NCI-H2196 (cell line): ENCODE results near the gene NOL4L.
A peak's percentile ranks its signal among the peaks of the same experiment; 100 is the strongest.
"Not testable (repeated sequence)": the region's sequence is repeated elsewhere in the genome, so short reads cannot be mapped to it uniquely, and the experiment has no call there.

Experiments used
- DNase-seq: peaks from one replicate; lab custom pipeline; 2025; ENCODE audit not compliant: unreplicated experiment; lab: John Stamatoyannopoulos, UW

NOL4L gene

DNA sequence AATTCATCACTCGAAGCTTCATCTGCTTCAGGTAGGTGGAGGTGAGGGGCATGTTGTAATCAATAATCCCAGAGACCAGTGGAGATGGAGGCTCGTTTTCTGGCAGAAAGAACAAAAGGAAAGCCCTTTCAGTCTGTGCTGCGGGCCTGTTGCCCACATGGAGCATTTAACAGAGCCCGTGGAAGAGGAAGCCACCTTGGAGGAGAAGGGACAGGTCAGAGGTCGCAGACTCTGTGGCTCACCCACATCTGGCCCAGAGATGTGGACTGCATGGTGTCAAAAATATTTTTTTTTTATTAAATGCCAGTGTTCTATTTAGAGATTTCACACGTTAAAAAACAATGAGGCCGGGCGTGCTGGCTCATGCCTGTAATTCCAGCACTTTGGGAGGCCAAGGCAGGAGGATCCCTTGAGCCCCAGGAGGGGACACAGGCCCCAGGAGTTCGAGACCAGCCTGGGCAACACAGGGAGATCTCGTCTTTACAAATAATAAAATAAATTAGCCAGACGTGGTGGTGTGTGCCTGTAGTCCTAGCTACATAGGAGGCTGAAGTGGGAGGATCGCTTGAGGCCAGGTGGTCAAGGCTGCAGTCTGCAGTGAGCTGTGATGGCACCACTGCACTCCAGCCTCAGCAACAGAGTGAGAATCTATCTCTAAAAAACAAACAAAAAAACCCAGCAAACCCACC is 73.6 kb downstream of the NOL4L start:
- DNase-seq, result no peak

DNA sequence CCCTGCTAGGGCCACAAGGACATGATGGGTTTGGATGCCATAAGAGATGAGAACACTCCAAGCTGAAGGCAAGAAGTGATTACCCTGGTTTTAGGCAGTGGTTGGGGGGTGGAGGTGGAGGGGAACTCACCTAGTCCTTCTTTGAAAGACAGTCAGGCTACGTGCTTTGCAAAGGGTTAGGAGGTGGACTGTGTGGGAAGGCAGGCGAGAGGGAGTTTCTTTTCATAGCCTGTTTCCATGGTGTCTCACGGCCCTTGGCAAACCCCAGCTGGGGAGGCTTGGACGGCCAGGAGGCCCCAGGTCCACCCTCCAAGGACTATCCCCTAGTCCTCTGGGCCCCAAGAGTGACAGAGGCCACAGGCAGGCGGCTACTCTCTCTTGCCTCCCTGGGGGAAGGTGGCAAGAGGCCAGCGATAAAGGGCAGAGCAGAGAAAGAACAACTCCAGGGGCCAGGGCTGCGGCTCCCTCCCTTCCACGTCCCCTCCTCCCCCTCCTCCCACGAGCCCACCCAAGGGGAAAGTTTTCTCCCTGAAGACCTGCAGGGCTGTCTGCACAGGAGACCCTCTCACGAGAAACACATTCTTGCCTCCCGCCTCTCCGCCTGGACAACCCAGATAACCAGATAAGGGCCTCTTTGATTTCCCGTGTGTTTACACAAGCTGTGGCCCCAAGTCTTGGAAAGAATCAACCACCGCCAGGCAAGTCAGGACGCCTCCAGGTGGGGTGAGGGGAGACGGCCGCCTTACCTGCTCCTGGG is 74.4 kb downstream of the NOL4L start:
- DNase-seq, result peak; percentile 17

DNA sequence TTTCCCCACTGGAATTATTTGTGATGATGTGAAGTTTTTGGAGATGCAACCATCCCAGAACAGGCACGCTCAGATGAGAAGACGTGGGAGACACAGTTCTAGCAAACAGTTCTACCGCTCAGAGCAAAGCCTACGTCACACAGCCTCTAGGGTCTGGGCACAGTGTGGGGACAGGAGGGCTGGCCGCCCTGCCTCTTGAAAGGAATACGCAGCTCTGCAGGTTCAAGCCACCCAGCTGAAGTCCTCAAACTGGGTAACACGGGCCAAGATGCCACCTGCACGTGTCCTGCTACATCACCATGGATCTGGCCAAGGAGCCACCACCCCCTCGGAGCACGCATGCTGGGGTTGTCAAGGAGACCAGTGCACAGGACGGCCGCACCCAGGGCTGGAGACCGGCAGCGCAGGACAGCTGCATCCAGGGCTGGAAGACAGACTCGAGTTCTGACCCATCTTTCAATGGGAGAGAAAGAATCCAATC is 75.0 kb downstream of the NOL4L start:
- no peak for DNase-seq

- DNase-seq, result peak; percentile 57
Observed at GRCh38 chr20:32509639-32510066, 75.5 kb downstream of the NOL4L start.

DNA sequence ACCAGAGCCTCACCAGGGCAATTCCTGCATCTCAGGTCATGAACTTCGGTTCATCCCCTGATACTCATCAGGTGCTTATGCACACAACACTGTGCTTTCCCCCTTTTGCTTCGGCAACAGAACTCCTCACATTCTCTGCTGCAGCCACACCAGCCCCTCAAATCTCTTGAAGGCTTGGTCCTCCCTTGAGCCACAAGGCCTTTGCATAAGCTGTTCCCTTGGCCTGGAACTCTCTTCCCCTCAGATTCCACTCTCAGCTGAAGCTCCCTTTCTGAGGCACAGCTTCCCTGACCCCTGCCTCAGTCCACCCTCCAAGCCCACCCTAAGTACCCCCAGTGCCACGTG is 76.4 kb downstream of the NOL4L start:
- no peak for DNase-seq

DNA sequence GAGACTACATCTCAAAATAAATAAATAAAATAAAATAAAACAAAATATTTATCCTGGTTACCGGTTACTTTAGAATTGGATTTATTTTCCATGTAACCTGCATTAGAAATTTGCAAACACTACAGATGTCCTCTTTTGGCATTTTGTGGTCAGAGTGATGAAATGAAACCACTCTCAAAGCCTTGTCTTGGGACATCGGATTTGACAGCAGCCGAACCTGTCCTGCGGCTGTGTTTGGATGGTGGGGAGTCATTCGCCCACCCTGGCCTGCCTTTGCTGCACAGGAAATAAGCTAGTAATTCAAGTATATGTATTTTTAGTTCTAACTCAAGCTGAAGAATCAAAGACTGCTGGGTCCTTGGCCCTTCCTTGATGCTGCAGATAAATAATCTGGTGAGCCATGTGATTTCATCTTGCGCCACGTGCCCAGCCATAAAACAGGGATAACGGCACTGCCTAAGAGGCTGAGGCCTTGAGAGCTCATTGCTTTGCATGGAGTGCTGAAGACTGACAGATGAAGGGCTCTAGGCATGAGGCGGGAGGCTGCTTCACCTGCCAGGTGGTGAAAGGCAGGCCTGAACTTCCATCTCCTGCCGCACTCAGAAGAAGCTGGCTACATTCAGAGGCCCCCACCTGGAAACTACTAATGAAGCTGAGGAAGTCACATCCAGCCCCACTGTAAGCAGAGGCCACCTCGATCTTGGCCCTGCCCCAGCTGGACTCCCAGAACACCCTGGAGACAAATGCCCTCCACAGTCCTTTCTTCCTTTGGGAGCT is 76.9 kb downstream of the NOL4L start:
- DNase-seq, result no peak

DNA sequence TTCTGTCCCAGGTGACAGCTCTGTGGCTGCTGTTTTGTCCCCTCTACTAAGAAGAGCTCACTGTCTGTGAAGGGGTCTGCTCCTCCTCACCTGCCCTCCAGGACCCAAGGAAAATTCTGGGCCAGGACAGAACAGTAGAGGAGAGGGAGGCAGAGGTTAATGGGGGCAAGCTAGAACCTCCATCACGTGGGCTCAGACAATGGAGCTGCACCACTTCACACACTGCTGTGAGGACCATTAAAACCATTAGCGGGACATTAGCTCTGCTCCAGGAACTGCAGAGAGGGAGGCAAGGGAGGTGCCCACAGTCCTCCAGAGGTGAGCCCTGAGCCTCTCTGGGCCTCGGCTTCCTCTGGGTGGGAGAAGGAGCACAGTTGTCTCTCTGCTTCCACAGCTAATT is 78.4 kb downstream of the NOL4L start:
- DNase-seq, result no peak

DNA sequence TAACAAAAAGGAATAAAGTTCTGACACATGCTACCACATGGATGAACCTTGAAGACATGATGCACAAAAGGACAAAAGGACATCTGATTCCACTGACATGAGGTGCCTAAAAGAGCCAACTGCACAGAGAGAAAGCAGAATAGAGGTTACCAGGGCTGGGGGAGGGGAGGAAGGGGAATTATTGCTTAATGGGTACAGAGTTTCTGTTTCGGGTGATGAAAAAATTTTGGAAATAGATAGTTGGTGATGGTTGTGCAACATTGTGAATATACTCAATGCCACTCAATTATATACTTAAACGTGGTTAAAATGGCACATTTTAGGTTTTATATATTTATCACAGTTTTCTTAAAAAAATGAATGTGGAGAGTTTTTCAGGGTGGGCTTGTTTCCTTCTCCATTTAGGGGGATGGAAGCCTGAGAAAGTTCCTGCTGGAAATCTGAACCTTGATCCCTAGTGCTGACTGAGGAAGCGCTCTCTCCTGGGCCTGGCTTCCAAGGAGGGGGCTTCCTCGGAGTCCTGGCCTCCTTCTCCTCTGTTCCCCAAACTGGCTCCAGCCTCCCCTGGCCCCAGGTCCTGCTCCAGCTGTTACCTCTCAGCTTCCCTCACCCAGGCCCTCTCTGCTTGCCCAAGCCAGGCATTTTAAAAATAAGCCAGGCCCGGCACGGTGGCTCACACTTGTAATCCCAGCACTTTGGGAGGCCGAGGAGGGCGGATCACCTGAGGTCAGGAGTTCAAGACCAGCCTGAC is 79.2 kb downstream of the NOL4L start:
- DNase-seq, result no peak

- no peak for DNase-seq
Observed at GRCh38 chr20:32501709-32502108, 83.4 kb downstream of the NOL4L start.

- no peak for DNase-seq
Observed at GRCh38 chr20:32497589-32498224, 87.4 kb downstream of the NOL4L start.

DNA sequence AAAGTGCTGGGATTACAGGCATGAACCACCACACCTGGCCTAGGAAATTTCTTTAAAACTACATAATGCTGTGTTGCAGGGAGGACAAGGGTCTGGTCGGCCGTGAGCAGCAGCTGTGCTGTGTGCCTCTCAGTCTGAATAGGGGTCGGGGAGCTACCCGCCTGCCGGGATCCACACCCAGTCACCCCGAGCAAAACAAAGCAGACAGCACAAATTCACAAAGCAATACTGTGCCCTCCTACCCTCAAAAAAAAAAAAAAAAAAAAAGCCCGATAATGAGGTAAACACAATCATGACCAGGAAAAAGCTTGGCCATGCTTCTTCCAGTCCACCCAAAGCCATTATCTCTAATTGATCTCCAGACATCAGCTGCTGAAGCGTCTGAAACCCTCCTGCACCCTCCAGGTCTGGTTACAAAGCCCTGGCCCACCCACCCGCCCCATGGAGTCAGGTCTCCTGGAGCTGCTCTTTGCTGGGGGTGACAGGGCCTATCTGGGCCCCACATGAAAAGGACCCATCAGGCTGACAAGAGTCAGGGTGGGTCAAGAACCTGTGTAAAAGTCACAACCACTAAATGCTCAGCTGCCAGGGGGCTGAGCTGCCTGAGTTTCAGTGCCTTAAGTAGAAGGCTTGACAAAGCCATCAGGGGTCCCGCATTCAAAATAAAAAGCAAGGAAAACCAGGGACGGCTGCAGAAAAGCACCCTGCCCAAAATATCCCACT is 88.2 kb downstream of the NOL4L start:
- no peak for DNase-seq

DNA sequence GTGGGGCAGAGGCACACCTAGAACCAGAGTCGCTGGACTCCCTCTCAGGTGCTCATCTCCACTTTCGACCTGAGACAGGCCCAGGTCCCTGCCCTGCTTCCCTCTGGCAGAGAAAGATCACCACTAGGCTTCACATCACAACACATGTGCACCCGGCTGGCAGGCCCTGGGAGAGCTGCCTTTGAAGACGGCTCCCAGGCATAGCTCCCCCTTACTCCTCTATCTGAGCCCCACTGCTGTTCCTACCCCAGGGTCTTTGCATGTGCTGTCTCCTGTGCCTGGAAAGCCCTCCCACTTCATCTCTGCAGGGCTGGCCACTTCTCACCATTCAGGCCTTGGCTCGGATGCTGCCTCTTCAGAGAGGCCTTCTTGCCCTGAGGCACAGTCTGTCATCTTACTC is 89.2 kb downstream of the NOL4L start:
- DNase-seq, result no peak

- DNase-seq, result no peak
Observed at GRCh38 chr20:32495217-32495565, 89.9 kb downstream of the NOL4L start.

DNA sequence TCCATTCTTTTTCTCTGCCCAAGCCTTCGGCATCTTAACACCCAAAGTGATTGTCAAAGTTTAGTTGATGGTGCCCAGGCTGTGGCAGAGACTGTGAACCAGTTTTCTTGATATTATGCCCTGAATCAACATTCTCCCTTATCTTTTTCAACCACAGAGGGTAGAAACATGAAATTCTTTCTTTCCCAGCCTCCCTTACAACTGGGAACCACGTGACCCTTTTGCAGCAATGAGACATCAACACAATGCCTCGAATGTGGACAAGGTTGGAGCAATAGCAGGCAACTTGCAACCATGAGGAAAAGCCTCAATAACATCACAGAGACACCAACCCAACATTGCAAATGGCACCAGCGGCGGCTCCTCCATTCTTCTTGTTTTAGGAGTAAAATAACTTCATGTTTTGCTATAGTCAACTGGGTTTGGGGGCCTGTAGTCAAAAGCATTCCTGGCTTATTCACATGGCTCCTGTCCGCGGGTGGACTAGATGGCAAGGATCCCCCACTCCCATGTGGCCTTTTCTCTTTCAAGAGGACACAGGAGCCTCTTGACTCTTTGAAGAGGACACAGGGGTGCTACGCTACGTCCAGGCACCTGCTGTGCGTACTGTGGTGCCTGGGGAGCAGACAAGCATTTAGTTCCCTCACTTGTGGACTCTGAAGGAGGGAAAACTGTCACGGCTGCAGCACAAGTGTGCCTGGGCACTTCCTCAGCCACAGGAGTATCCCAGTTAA is 90.5 kb downstream of the NOL4L start:
- DNase-seq, result no peak

GRCh38 chr20:32493356-32493755 is 91.8 kb downstream of the NOL4L start:
- DNase-seq, result no peak

GRCh38 chr20:32491764-32492151 is 93.4 kb downstream of the NOL4L start:
- not testable (repeated sequence) for DNase-seq

DNA sequence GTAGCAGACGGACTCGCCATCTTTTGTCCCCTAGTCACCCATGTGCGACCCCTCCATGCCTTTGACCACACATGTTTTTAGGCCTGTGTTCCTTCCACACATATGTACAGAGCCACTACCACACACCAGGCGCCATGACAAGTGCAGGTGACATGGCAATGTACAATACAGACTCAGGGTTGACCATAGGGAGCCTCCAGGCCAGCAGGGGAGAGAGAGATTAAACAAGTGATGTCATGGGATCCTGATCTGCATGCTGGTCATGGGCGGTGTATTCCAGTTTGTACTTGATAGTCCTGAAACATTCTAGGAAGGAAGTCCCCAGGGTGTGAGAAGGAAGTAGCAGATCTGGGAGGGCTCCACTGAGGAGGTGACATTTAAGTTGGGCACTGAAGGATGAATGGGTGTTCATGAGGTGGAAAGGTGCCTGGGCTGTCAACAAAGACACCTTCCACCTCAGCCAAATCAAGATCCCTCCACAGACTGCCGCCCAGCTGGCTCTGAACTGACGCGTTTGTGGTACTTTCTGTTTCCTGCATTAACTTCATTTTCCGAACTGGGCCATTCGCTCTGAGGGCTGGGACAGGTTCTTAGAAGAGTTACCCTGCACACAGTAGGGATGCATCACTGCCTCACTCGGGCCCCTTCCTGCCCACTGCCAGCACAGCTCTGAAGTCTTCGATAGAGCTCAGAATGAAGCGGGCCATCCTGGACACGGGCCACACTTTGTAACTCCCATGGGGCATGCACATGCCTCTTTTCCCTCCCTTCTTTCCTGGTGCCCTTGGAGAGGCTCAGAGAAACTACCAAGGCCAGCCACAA is 94.0 kb downstream of the NOL4L start:
- DNase-seq, result no peak

GRCh38 chr20:32488066-32488838 is 96.9 kb downstream of the NOL4L start:
- no peak for DNase-seq
